Keratinocyte (primary cell): Measurements from ENCODE around the gene GSN. TPM values are rescaled to one million over a fixed set of nuclear protein-coding genes. Genes with fewer than 3 reads are reported as not detected.

Experiments used
- DNase-seq: peaks from one replicate; pipeline ENCODE4 v3.0.0-alpha.2; 2011; ENCODE audit warnings: low read depth, missing footprints, low spot score
- FAIRE-seq: peaks from 2 replicates; lab custom pipeline; 2011; peaks lifted over from hg19 to GRCh38; lab: Jason Lieb, UNC
- H2AFZ ChIP-seq: 2 replicates; pipeline ENCODE4 v1.6.0; 2012; ENCODE audit warnings: low read length, control low read depth, inconsistent platforms; ENCODE audit not compliant: control insufficient read depth
- H3K27ac ChIP-seq: 2 replicates; pipeline ENCODE4 v1.5.1; 2011; ENCODE audit warnings: low read length; ENCODE audit not compliant: control insufficient read depth, insufficient read depth
- H3K27me3 ChIP-seq: 3 replicates; pipeline ENCODE4 v1.6.0; 2011; ENCODE audit warnings: low read length; ENCODE audit not compliant: control insufficient read depth, insufficient read depth; ENCODE audit errors: extremely low read depth
- H3K36me3 ChIP-seq, 2 experiments: 2 replicates in 1 of 2; 3 replicates in 1 of 2; pipeline ENCODE4 v1.5.1; 2011; ENCODE audit warnings: low read length in 2 of 2, mild to moderate bottlenecking in 1 of 2; ENCODE audit not compliant: control insufficient read depth in 2 of 2, insufficient read depth in 2 of 2; ENCODE audit errors: extremely low read depth in 1 of 2
- H3K4me1 ChIP-seq: 3 replicates; pipeline ENCODE4 v1.5.1; 2011; ENCODE audit warnings: low read length; ENCODE audit not compliant: control insufficient read depth, insufficient read depth; ENCODE audit errors: extremely low read depth
- H3K4me2 ChIP-seq: 3 replicates; pipeline ENCODE4 v1.6.0; 2011; ENCODE audit warnings: low read depth, low read length; ENCODE audit not compliant: control insufficient read depth, insufficient read depth; ENCODE audit errors: extremely low read depth
- H3K4me3 ChIP-seq, 3 experiments: fragments of 200-600 bp in 1 of 3; sonication (generic) in 1 of 3; 2 replicates in 2 of 3; 3 replicates in 1 of 3; pipeline ENCODE4 v1.5.1; 2011 to 2016; ENCODE audit warnings: low read length in 3 of 3, mild to moderate bottlenecking in 3 of 3, control low read depth in 2 of 3, inconsistent platforms in 1 of 3, low read depth in 1 of 3, mixed read lengths in 1 of 3, mixed run types in 1 of 3, moderate library complexity in 1 of 3; ENCODE audit not compliant: control insufficient read depth in 2 of 3, insufficient read depth in 2 of 3; ENCODE audit errors: extremely low read depth in 1 of 3
- H3K79me2 ChIP-seq: 2 replicates; pipeline ENCODE4 v1.6.0; 2012; ENCODE audit warnings: low read length; ENCODE audit not compliant: control insufficient read depth, insufficient read depth
- H3K9ac ChIP-seq: 3 replicates; pipeline ENCODE4 v1.6.0; 2011; ENCODE audit warnings: low read length; ENCODE audit not compliant: control insufficient read depth, insufficient read depth; ENCODE audit errors: extremely low read depth
- H3K9me1 ChIP-seq: 3 replicates; pipeline ENCODE4 v1.6.0; 2011; ENCODE audit warnings: low read length; ENCODE audit not compliant: control insufficient read depth, insufficient read depth; ENCODE audit errors: extremely low read depth
- H3K9me3 ChIP-seq: 2 replicates; pipeline ENCODE4 v1.5.1; 2012; ENCODE audit warnings: low read depth, low read length; ENCODE audit not compliant: control insufficient read depth
- H4K20me1 ChIP-seq: 3 replicates; pipeline ENCODE4 v1.6.0; 2011; ENCODE audit warnings: low read length; ENCODE audit not compliant: control insufficient read depth, insufficient read depth; ENCODE audit errors: extremely low read depth
- CTCF ChIP-seq, 3 experiments: IDR thresholded peaks in 1 of 3; conservative IDR thresholded peaks in 1 of 3; optimal IDR thresholded peaks in 1 of 3; 2 replicates in 2 of 3; 3 replicates in 1 of 3; pipeline versions ENCODE3 to v1.5.1; 2011; ENCODE audit warnings: low read length in 3 of 3, mild to moderate bottlenecking in 3 of 3, moderate library complexity in 2 of 3, control low read depth in 1 of 3, inconsistent platforms in 1 of 3; ENCODE audit not compliant: insufficient read depth in 2 of 3; ENCODE audit errors: extremely low read depth in 1 of 3
- EZH2 ChIP-seq: IDR thresholded peaks from one replicate; pipeline ENCODE4 v1.6.1; 2012; ENCODE audit warnings: inconsistent platforms, mild to moderate bottlenecking, low read length, moderate library complexity
- dilution Hi-C: fragments of 300-500 bp; cut with MboI; formaldehyde crosslinking; loops from one replicate; pipeline ENCODE4 v1.7.0; 2020; ENCODE audit warnings: low sequenced_read_pairs; ENCODE audit not compliant: extremely low pct_ligation_motif_present
- polyA plus RNA-seq, 5 experiments: library from polyadenylated mRNA; depleted of rRNA in 3 of 5; stranded (reverse) in 3 of 5; stranded (forward) in 1 of 5; unstranded in 1 of 5; fragments of >200 nt; gene quantifications; 1 replicate in 1 of 5; 2 replicates in 3 of 5; 3 replicates in 1 of 5; pipeline versions ENCODE4 v1.2.1 to v1.2.3, GENCODE V29; 2011 to 2012; ENCODE audit warnings: missing spikeins in 2 of 5, low read depth in 1 of 5, low replicate concordance in 1 of 5

Gene GSN
- polyA plus RNA-seq, 1 donor (not counting 4 experiments of a cell fraction or from before 2014, with no cell fraction given), result 166 TPM

- Histone ChIP-seq H3K9me1 (no peaks in the 10 kb centered on the region), H3K9me3 (no peaks in the 10 kb centered on the region), H3K9ac (no peak overlapping the region), H3K27ac (no peak overlapping the region), H4K20me1 (no peaks in the 10 kb centered on the region), H3K4me3 (no peak overlapping the region), H3K36me3 (no peaks in the 10 kb centered on the region), H3K4me1 (no peaks in the 10 kb centered on the region), H3K27me3 (no peaks in the 10 kb centered on the region), H3K79me2 (no peaks in the 10 kb centered on the region), H2AFZ (no peak overlapping the region), H3K4me2 (no peak overlapping the region)
- FAIRE-seq (no peak), DNase-seq (no peak)
- no peak for TF ChIP-seq CTCF (optimal IDR thresholded peaks at IDR 0.05 in 1 of 3, IDR thresholded peaks at IDR 0.05 in 1 of 3, conservative IDR thresholded peaks at IDR 0.05 in 1 of 3; ENCODE audit: extremely low read depth in 1 of 3, insufficient read depth in 2 of 3, low read length in 3 of 3)
- no peak for TF ChIP-seq EZH2
- dilution Hi-C loops, result no loop called here
Measured at GRCh38 chr9:121253162-121253561, 14.8 kb upstream of the GSN start.

- Histone ChIP-seq H2AFZ (no peak overlapping the region), H3K9me3 (no peaks in the 10 kb centered on the region), H3K4me2 (no peak overlapping the region), H3K27ac (no peak overlapping the region), H3K27me3 (no peaks in the 10 kb centered on the region), H3K9me1 (no peaks in the 10 kb centered on the region), H3K4me1 (no peaks in the 10 kb centered on the region), H3K36me3 (no peaks in the 10 kb centered on the region), H3K9ac (no peak overlapping the region), H4K20me1 (no peaks in the 10 kb centered on the region), H3K4me3 (no peak overlapping the region), H3K79me2 (no peaks in the 10 kb centered on the region)
- no peak for FAIRE-seq
- TF ChIP-seq CTCF (optimal IDR thresholded peaks at IDR 0.05 in 1 of 3, IDR thresholded peaks at IDR 0.05 in 1 of 3, conservative IDR thresholded peaks at IDR 0.05 in 1 of 3; ENCODE audit: extremely low read depth in 1 of 3, insufficient read depth in 2 of 3, low read length in 3 of 3) (no peak), EZH2 (no peak)
- dilution Hi-C loops, result no loop called here
- DNase-seq, result no peak
Measured at GRCh38 chr9:121253821-121254501, 14.0 kb upstream of the GSN start.
